BE2C (cell line): ENCODE measurements around the gene KIF26A.

Source experiments
- DNase-seq: peaks from one replicate; pipeline ENCODE4 v3.0.0-alpha.2; 2020
- H3K27me3 ChIP-seq: fragments of 250-450 bp; sonication (Bioruptor Pico); 2 replicates; pipeline ENCODE4 v1.5.1; 2020; ENCODE audit warnings: mild to moderate bottlenecking
- H3K36me3 ChIP-seq: fragments of 250-450 bp; sonication (Bioruptor Pico); 2 replicates; pipeline ENCODE4 v1.5.1; 2020; ENCODE audit warnings: mild to moderate bottlenecking
- H3K4me1 ChIP-seq: fragments of 250-450 bp; sonication (Bioruptor Pico); 2 replicates; pipeline ENCODE4 v1.5.1; 2020
- H3K4me3 ChIP-seq: 2 replicates; pipeline ENCODE4 v1.5.1; 2011; ENCODE audit warnings: low read depth, low read length
- H3K9me3 ChIP-seq: fragments of 250-450 bp; sonication (Bioruptor Pico); 2 replicates; pipeline ENCODE4 v1.5.1; 2020
- CTCF ChIP-seq: IDR thresholded peaks from 2 replicates; pipeline ENCODE4 v1.5.1; 2012; ENCODE audit warnings: mild to moderate bottlenecking, low read depth, low read length

KIF26A gene

GRCh38 chr14:104192883-104193245 is 54.5 kb downstream of the KIF26A start:
- DNase-seq: no peak
- TF ChIP-seq CTCF: no peak
- peaks cover 40% of the 10 kb centered on the region for H3K4me1 ChIP-seq
- H3K4me3 ChIP-seq: no peak overlapping the region
- H3K36me3 ChIP-seq: no peaks in the 10 kb centered on the region
- no peaks in the 10 kb centered on the region for H3K27me3 ChIP-seq
- peaks cover 3% of the 10 kb centered on the region for H3K9me3 ChIP-seq

DNA sequence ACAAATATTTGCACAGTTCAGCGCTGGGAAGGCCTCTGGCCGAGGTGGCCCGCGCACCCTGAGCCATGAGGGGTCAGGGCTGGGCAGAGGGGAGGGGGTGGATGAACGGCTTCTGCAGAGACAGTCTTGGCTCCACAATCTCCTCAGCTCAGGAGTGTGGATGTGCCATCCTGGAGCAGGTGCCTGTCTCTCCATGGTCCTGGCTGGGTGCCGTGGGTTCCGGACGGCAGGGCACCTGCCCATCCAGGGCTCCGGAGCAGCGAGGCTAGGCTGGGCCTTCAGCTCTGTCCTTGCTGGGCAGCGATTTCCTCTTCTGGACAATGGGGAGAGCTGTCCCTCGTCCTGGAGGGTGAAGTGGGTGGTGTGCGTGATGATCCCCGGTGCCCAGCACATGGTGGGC is 55.6 kb downstream of the KIF26A start:
- H3K9me3 ChIP-seq: peaks cover 3% of the 10 kb centered on the region
- no peaks in the 10 kb centered on the region for H3K36me3 ChIP-seq
- H3K4me3 ChIP-seq: no peak overlapping the region
- H3K27me3 ChIP-seq: no peaks in the 10 kb centered on the region
- H3K4me1 ChIP-seq: peaks cover 28% of the 10 kb centered on the region
- DNase-seq: no peak
- TF ChIP-seq CTCF: no peak

- no peaks in the 10 kb centered on the region for H3K27me3 ChIP-seq
- no peak for DNase-seq
- H3K9me3 ChIP-seq: peaks cover 3% of the 10 kb centered on the region
- peaks cover 24% of the 10 kb centered on the region for H3K4me1 ChIP-seq
- H3K36me3 ChIP-seq: no peaks in the 10 kb centered on the region
- no peak for TF ChIP-seq CTCF
- no peak overlapping the region for H3K4me3 ChIP-seq
These were observed 56.3 kb downstream of the KIF26A start for GRCh38 chr14:104194716-104195115.

DNA sequence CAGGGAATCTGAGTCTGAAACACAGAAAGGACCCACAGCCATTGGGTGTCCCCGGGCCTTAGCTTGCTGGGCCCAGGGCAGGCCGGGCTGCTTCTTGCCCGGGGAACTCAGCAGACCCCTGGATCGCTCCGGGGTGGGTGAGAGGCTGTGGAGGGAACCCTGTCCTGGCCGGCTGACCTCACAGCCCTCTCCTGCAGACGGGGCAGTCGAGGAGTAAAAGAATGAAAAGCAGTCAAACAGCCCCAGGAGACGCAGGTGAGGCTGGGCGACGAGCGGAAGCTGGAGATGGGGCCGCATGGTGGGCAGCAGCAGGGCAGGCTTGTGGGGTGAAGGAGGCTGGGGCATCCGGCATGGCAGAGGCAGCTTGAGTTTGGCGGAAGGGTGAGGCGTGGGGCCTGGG is 57.0 kb downstream of the KIF26A start:
- TF ChIP-seq CTCF: no peak
- Histone ChIP-seq H3K9me3 (peaks cover 3% of the 10 kb centered on the region), H3K27me3 (no peaks in the 10 kb centered on the region), H3K36me3 (no peaks in the 10 kb centered on the region), H3K4me1 (peaks cover 26% of the 10 kb centered on the region), H3K4me3 (no peak overlapping the region)
- no peak for DNase-seq

DNA sequence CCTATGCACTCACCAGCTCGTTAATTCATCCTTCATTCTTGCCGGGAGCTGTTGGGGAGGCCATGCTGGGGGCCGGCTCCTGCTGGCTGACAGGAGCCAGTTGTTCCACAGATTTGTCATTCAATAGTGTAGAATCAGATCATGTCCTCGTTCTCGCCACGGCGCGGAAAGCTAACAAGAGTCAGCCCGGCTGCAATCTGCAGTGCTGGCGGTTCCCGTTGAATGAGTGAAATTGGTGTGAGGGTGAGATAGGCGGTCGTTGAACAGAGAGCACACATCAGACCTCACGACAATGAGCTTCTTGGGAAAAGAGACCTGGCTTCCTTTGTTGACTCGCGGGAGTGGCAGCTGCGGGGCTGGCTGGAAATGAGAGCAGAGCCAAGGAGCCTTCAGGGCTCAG is 57.5 kb downstream of the KIF26A start:
- Histone ChIP-seq H3K4me3 (no peak overlapping the region), H3K4me1 (peaks cover 32% of the 10 kb centered on the region), H3K27me3 (no peaks in the 10 kb centered on the region), H3K9me3 (peaks cover 3% of the 10 kb centered on the region), H3K36me3 (no peaks in the 10 kb centered on the region)
- no peak for TF ChIP-seq CTCF
- DNase-seq: no peak

DNA sequence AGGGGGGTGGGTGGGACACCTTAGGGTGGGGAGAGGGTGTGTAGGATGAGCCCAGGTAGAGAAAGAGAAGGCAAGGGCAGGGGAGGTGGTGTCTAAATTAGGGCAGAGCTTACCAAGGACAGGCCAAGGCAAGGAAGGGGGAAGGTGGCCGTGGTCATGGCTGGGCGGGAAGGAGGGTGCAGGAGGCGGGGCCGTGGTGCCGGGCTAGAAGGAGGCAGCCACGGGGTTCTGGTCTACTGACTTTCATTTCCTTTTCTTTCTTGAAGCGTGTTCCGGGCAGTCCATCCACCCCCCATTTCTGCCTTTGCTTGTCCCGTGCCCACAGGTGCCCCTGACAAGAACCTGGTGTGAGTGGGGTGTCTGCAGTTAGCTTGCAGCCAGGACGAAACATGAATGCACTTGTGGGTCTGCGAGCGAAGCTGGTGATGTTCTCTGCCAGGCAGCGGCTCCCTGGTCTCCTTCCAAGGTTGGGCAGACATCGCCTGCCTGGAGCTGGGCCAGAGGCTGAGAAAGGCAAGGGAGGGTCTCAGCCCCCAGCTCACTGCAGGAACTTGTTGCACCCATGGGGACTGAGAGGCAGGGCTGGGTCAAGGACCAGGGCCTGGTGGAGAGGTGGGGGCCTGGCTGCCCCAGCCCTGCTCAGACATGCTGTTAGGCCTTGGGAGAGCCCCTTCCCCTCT is 58.2 kb downstream of the KIF26A start:
- H3K4me3 ChIP-seq: no peak overlapping the region
- TF ChIP-seq CTCF: no peak
- peaks cover 3% of the 10 kb centered on the region for H3K9me3 ChIP-seq
- peaks cover 36% of the 10 kb centered on the region for H3K4me1 ChIP-seq
- H3K27me3 ChIP-seq: no peaks in the 10 kb centered on the region
- DNase-seq: no peak
- H3K36me3 ChIP-seq: no peaks in the 10 kb centered on the region
